Smooth muscle cell (in vitro differentiated cells): ENCODE data around the gene IGFBP1. TPM values are rescaled to one million over a fixed set of nuclear protein-coding genes. Genes with fewer than 3 reads are reported as not detected.

ENCODE experiments used
- DNase-seq: peaks from one replicate; lab custom pipeline; 2025; ENCODE audit not compliant: unreplicated experiment; lab: John Stamatoyannopoulos, UW
- H2AFZ ChIP-seq: fragments of 200-600 bp; sonication (generic); 2 replicates; pipeline ENCODE4 v1.6.0; 2016; ENCODE audit warnings: antibody characterized with exemption, low read depth, mild to moderate bottlenecking
- H3F3A ChIP-seq: fragments of 200-600 bp; sonication (generic); 2 replicates; pipeline ENCODE4 v1.6.0; 2017; ENCODE audit warnings: antibody characterized with exemption, low read depth
- H3K27ac ChIP-seq: fragments of 200-600 bp; sonication (generic); 2 replicates; pipeline ENCODE4 v1.5.1; 2016; ENCODE audit warnings: low read depth, mild to moderate bottlenecking
- H3K27me3 ChIP-seq: fragments of 200-600 bp; sonication (generic); 2 replicates; pipeline ENCODE4 v1.6.1; 2016; ENCODE audit warnings: low read depth, mild to moderate bottlenecking
- H3K36me3 ChIP-seq: fragments of 200-600 bp; sonication (generic); 2 replicates; pipeline ENCODE4 v1.5.1; 2016; ENCODE audit warnings: low read depth
- H3K4me1 ChIP-seq: fragments of 200-600 bp; sonication (generic); 2 replicates; pipeline ENCODE4 v1.5.1; 2016; ENCODE audit warnings: low read depth
- H3K4me2 ChIP-seq: fragments of 200-600 bp; sonication (generic); 2 replicates; pipeline ENCODE4 v1.6.0; 2016; ENCODE audit warnings: mild to moderate bottlenecking
- H3K4me3 ChIP-seq: fragments of 200-600 bp; sonication (generic); 2 replicates; pipeline ENCODE4 v1.5.1; 2016; ENCODE audit warnings: mild to moderate bottlenecking
- H3K79me2 ChIP-seq: fragments of 200-600 bp; sonication (generic); 2 replicates; pipeline ENCODE4 v1.6.0; 2016; ENCODE audit warnings: low read depth, mild to moderate bottlenecking
- H3K9ac ChIP-seq: fragments of 200-600 bp; sonication (generic); 2 replicates; pipeline ENCODE4 v1.6.0; 2016; ENCODE audit warnings: low read depth
- H3K9me3 ChIP-seq: fragments of 200-600 bp; sonication (generic); replicated peaks from 2 replicates; pipeline ENCODE4 v1.5.1; 2016; ENCODE audit warnings: low read depth
- H4K20me1 ChIP-seq: fragments of 200-600 bp; sonication (generic); 2 replicates; pipeline ENCODE4 v1.6.0; 2016; ENCODE audit warnings: low read depth
- CTCF ChIP-seq: fragments of 200-600 bp; sonication (generic); IDR thresholded peaks from 2 replicates; pipeline ENCODE4 v1.5.1; 2017; ENCODE audit warnings: borderline replicate concordance, mild to moderate bottlenecking, antibody characterized with exemption; ENCODE audit not compliant: insufficient read depth, poor library complexity, severe bottlenecking
- WGBS: methylation state at CpG from one replicate; pipeline ENCODE4 v1.1.7; 2016; ENCODE audit warnings: low lambda C conversion rate; 5-methylcytosine and 5-hydroxymethylcytosine counted together
- polyA plus RNA-seq: library from polyadenylated mRNA; unstranded; fragments of >200 nt; fragmentation: Nextera tagmentation; extraction: Ambion mirVana; gene quantifications from 2 replicates; pipeline ENCODE4 v1.2.1, GENCODE V29; 2016
- total RNA-seq: library from RNA; depleted of rRNA; stranded (reverse); fragments of >200 nt; gene quantifications from 2 replicates; pipeline ENCODE4 v1.2.3, GENCODE V29; 2014

The IGFBP1 gene
- total and polyA plus RNA-seq, 2 experiments from 2014 or later: not detected

- no peak for TF ChIP-seq CTCF
- Histone ChIP-seq H3K27me3 (no peaks in the 10 kb centered on the region), H3K9me3 (no peaks in the 10 kb centered on the region), H3K4me1 (peaks cover 23% of the 10 kb centered on the region), H2AFZ (no peak overlapping the region), H3K4me3 (peak overlapping the region; percentile 70), H3K79me2 (peaks cover 25% of the 10 kb centered on the region), H3K4me2 (peak overlapping the region; percentile 95), H3K36me3 (peaks cover 4% of the 10 kb centered on the region), H3K9ac (peak overlapping the region; percentile 35), H4K20me1 (peaks cover 57% of the 10 kb centered on the region), H3F3A (peaks cover 60% of the 10 kb centered on the region), H3K27ac (peak overlapping the region; percentile 17)
- no peak for DNase-seq
- WGBS: 22% methylated on average over 19 of the region's 19 CpGs
Observed at GRCh38 chr7:45919993-45920459, 31.7 kb downstream of the IGFBP1 start.

- H3K27ac ChIP-seq: peak within 1 kb of the TSS; percentile 95
- H4K20me1 ChIP-seq: peaks cover 50% of the 10 kb centered on the region
- peak within 1 kb of the TSS; percentile 70 for H3K4me3 ChIP-seq
- H3K9me3 ChIP-seq: no peaks in the 10 kb centered on the region
- H3K27me3 ChIP-seq: no peaks in the 10 kb centered on the region
- H2AFZ ChIP-seq: no peak within 1 kb of the TSS
- H3F3A ChIP-seq: peaks cover 52% of the 10 kb centered on the region
- peaks cover 23% of the 10 kb centered on the region for H3K4me1 ChIP-seq
- peaks cover 25% of the 10 kb centered on the region for H3K79me2 ChIP-seq
- 1% methylated on average over 111 of the region's 111 CpGs for WGBS
- peak within 1 kb of the TSS; percentile 35 for H3K9ac ChIP-seq
- peak within 1 kb of the TSS; percentile 95 for H3K4me2 ChIP-seq
- TF ChIP-seq CTCF: no peak
- peak; percentile 62 for DNase-seq
- H3K36me3 ChIP-seq: peaks cover 4% of the 10 kb centered on the region
Observed at GRCh38 chr7:45920502-45921380, 32.5 kb downstream of the IGFBP1 start, which contains the start of gene IGFBP3. TSS of gene IGFBP3 (minus strand) at chr7:45921272. CDS start at chr7:45921140, 132 bp downstream.

- Histone ChIP-seq H3K79me2 (peaks cover 25% of the 10 kb centered on the region), H3F3A (peaks cover 46% of the 10 kb centered on the region), H3K4me1 (peaks cover 23% of the 10 kb centered on the region), H3K9me3 (no peaks in the 10 kb centered on the region), H3K4me2 (peak overlapping the region; percentile 95), H3K4me3 (peak overlapping the region; percentile 70), H3K36me3 (no peaks in the 10 kb centered on the region), H3K27me3 (no peaks in the 10 kb centered on the region), H2AFZ (no peak overlapping the region), H4K20me1 (peaks cover 44% of the 10 kb centered on the region), H3K27ac (peak overlapping the region; percentile 95), H3K9ac (no peak overlapping the region)
- WGBS: 5% methylated on average over 17 of the region's 31 CpGs
- peak; percentile 61 for DNase-seq
- TF ChIP-seq CTCF: no peak
Observed at GRCh38 chr7:45921381-45921698, 33.1 kb downstream of the IGFBP1 start.
